Endothelial cell (in vitro differentiated cells): ENCODE measurements around the gene RIC3. TPM values are rescaled to one million over a fixed set of nuclear protein-coding genes. Genes with fewer than 3 reads are reported as not detected.

Experiments
- DNase-seq: peaks from one replicate; pipeline ENCODE4 v3.0.0; 2021; ENCODE audit warnings: low spot score
- H3K27ac Mint-ChIP-seq: one replicate; pipeline ENCODE4 v1.8.0; 2021; ENCODE audit warnings: mixed read lengths, inconsistent platforms; ENCODE audit not compliant: unreplicated experiment
- H3K27me3 Mint-ChIP-seq: one replicate; pipeline ENCODE4 v1.8.0; 2021; ENCODE audit warnings: mild to moderate bottlenecking, moderate library complexity, mixed read lengths, inconsistent platforms; ENCODE audit not compliant: unreplicated experiment
- H3K36me3 Mint-ChIP-seq: one replicate; pipeline ENCODE4 v1.8.0; 2021; ENCODE audit warnings: mild to moderate bottlenecking, low read depth, mixed read lengths, inconsistent platforms; ENCODE audit not compliant: unreplicated experiment
- H3K4me1 Mint-ChIP-seq: one replicate; pipeline ENCODE4 v1.8.0; 2021; ENCODE audit warnings: mild to moderate bottlenecking, mixed read lengths, inconsistent platforms; ENCODE audit not compliant: unreplicated experiment
- H3K4me3 Mint-ChIP-seq: one replicate; pipeline ENCODE4 v1.8.0; 2021; ENCODE audit warnings: mild to moderate bottlenecking, mixed read lengths, inconsistent platforms; ENCODE audit not compliant: unreplicated experiment
- H3K9me3 Mint-ChIP-seq: one replicate; pipeline ENCODE4 v1.8.0; 2021; ENCODE audit warnings: mixed read lengths, inconsistent platforms; ENCODE audit not compliant: unreplicated experiment
- CTCF ChIP-seq: fragments of 200-600 bp; sonication (generic); IDR thresholded peaks from one replicate; pipeline ENCODE4 v1.5.0; 2021; ENCODE audit warnings: antibody characterized with exemption; ENCODE audit not compliant: unreplicated experiment
- total RNA-seq: library from RNA; stranded (reverse); fragmentation: NEBNext Ultra II Directional; extraction: Animal tissue kit (Norgen Biotek cat#: 25700); gene quantifications from one replicate; pipeline ENCODE4 v1.2.1, GENCODE V29; 2021; ENCODE audit not compliant: unreplicated experiment

RIC3 gene
- total RNA-seq, 1 donor from 2014 or later = 5.6 TPM

GRCh38 chr11:8096575-8096974, 72.2 kb downstream of the RIC3 start:
- peaks cover 15% of the 10 kb centered on the region for H3K4me1 Mint-ChIP-seq
- H3K36me3 Mint-ChIP-seq = peaks cover 10% of the 10 kb centered on the region
- H3K27ac Mint-ChIP-seq = no peak overlapping the region
- no peak for TF ChIP-seq CTCF
- peaks cover 5% of the 10 kb centered on the region for H3K27me3 Mint-ChIP-seq
- no peak overlapping the region for H3K4me3 Mint-ChIP-seq
- no peak for DNase-seq
- H3K9me3 Mint-ChIP-seq = no peaks in the 10 kb centered on the region

GRCh38 chr11:8095806-8096522, 72.9 kb downstream of the RIC3 start:
- peak; percentile 2 for DNase-seq
- H3K36me3 Mint-ChIP-seq = peaks cover 6% of the 10 kb centered on the region
- TF ChIP-seq CTCF = no peak
- no peaks in the 10 kb centered on the region for H3K9me3 Mint-ChIP-seq
- peaks cover 15% of the 10 kb centered on the region for H3K4me1 Mint-ChIP-seq
- peaks cover 5% of the 10 kb centered on the region for H3K27me3 Mint-ChIP-seq
- H3K4me3 Mint-ChIP-seq = no peak overlapping the region
- H3K27ac Mint-ChIP-seq = no peak overlapping the region

- H3K4me3 Mint-ChIP-seq = no peak overlapping the region
- no peak for DNase-seq
- peaks cover 15% of the 10 kb centered on the region for H3K4me1 Mint-ChIP-seq
- H3K27ac Mint-ChIP-seq = no peak overlapping the region
- TF ChIP-seq CTCF = no peak
- H3K36me3 Mint-ChIP-seq = peaks cover 6% of the 10 kb centered on the region
- no peaks in the 10 kb centered on the region for H3K9me3 Mint-ChIP-seq
- H3K27me3 Mint-ChIP-seq = peaks cover 7% of the 10 kb centered on the region
These were observed 73.5 kb downstream of the RIC3 start for GRCh38 chr11:8095371-8095770.

GRCh38 chr11:8094656-8095055, 74.2 kb downstream of the RIC3 start:
- Mint-ChIP-seq H3K27ac (no peak overlapping the region), H3K9me3 (no peaks in the 10 kb centered on the region), H3K4me1 (peaks cover 15% of the 10 kb centered on the region), H3K4me3 (peak overlapping the region; percentile 15), H3K27me3 (peaks cover 7% of the 10 kb centered on the region), H3K36me3 (peaks cover 3% of the 10 kb centered on the region)
- no peak for DNase-seq
- TF ChIP-seq CTCF = no peak

- no peaks in the 10 kb centered on the region for H3K36me3 Mint-ChIP-seq
- no peak for DNase-seq
- no peak overlapping the region for H3K4me3 Mint-ChIP-seq
- TF ChIP-seq CTCF = no peak
- H3K4me1 Mint-ChIP-seq = peaks cover 15% of the 10 kb centered on the region
- H3K27ac Mint-ChIP-seq = no peak overlapping the region
- H3K9me3 Mint-ChIP-seq = no peaks in the 10 kb centered on the region
- peaks cover 7% of the 10 kb centered on the region for H3K27me3 Mint-ChIP-seq
These were observed 74.8 kb downstream of the RIC3 start for GRCh38 chr11:8093931-8094575.
